Renal pelvis (tissue), 4 donors: ENCODE data around the gene DHX58. TPM values are rescaled to one million over a fixed set of nuclear protein-coding genes. Genes with fewer than 3 reads are reported as not detected.

Source experiments
- DNase-seq: peaks from one replicate; pipeline ENCODE4 v3.0.0-alpha.2; 2013
- polyA plus RNA-seq, 3 donors: library from polyadenylated mRNA; unstranded; fragments of 120-200 nt; gene quantifications; one replicate each; pipeline ENCODE4 v1.2.1, GENCODE V29; 2013; ENCODE audit not compliant: insufficient read length in 3 of 3

DHX58 gene
- polyA plus RNA-seq, 3 donors = 8.6 to 11.2 (median 9.3) TPM

DNA sequence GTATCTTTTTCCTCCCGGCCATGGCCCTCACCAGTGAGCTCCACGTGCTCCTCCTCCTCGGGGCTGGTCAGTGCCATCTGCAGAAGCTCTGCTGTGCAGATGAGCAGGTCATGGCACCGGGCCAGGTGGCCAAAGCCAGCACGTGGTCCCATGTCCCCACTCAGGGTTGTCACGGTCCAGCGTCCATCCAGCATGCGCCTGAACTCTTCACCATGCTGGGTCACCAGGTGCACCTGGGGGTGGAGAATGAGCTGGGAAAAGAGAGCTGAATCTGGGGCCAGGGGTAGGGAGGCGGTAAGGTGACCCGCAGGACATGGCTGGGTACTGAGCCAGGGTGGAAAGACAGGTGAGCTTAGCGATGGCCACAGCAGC is 1.3 kb downstream of the DHX58 start:
- DNase-seq = no peak

DNA sequence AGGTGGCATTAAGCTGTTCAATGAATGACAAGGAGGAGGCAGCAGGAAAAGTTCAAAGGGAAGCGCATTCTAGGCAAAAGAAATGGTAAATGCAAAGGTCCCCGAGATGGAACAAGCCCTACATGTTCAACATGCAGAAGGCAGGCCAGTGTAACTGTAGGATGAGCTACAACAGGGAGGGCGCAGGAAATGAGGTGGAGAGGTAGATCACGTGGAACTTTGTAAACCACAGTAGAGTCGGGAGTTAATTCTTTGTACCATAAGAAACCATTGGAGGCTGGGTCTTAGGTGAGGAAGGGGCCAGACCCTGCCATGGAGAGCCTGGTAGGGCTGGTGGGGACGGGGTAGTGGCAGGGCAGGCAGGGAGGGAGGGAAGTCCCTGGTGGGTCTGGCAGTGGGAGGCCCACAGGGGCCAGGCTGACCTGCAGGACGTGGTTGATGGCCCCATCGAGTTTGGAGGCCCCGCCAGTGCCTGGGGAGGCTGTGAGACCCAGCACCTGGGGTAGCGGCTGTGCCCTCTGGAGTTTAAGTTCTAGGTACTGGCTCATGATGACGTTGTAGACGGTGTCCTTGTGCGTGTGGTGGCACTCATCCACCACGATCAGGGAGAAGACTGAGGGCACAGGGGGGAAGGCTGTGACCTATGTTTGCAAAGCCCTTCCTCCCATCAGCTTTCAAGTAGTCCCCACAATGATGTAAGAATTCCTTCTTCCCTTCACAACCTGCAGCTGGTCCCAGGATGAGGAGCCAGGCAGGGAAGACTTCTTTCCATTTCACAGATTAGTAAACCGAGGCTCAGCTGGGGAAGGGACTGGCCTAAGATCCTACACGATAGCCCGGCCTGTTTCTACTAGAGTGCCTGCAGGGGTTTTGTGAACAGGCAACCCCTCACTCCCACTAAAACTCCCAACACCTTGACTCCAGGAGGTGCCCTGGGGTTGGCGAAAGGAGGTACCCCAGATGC is 1.9 kb downstream of the DHX58 start:
- DNase-seq = no peak

DNA sequence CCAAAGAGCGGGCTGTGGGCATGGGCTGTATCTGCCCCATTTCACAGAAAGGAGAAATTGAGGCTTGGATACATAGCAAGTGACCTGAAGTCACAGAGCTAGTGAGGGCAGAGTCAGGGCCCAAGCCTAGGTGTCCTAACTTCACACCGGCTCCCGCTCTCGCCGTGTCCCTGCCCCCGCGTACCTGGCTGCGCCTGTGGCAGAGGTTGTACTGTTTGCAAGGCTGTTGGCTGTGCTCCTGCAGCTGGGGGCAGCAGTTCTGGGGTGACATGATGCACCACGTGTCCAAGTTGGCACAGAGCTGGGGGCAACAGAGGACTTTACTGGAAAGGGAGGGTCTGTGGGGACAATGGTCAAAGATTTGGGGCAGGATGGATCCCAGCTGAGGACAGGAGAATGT is 3.4 kb downstream of the DHX58 start:
- DNase-seq = no peak

DNA sequence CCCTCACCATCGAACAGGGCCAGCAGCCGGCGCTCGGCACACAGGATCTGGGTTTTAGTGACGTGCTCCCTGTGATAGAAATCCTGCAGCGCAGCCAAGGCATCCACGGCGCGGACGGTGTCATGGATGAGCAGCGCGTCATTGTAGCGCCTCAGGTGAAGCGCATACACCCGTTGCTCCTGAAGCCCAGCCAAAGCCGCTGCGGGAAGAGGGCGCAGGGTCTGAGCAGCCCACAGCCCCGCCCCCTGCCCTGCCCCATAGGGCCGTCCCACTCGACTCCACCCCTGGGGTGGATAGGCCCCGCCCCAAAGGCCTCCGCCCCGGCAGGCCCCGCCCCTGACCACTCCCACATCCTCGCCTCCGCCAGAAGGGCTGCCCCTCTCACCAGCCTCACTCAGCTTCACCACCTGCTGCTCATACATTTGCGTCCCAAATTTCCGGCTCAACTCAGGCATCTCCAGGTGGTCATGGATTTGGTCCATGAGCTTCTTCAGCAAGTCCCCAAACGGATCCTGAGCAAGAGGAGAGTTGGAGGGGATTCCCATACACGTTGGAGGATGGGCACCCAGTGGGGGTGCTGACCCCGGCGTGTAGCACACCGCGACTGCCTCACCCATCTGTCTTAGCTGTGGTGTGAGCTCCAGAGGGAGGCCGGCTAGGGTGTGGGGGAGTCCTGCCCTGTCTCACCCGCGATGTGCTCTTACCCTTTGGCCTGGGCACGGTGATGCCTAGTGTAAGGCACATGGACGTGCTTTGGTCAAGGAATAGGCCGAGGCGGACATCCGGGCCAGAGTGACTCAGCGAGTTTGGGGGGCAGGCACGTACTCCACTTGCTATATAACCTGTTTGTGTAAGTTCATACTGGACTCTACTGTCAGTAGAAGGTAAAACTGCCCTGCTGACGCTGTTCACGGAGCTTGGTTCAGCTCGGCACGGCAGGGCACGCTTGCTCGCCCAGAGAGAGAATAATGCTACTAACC is 4.6 kb downstream of the DHX58 start:
- DNase-seq = peak; percentile 81

DNA sequence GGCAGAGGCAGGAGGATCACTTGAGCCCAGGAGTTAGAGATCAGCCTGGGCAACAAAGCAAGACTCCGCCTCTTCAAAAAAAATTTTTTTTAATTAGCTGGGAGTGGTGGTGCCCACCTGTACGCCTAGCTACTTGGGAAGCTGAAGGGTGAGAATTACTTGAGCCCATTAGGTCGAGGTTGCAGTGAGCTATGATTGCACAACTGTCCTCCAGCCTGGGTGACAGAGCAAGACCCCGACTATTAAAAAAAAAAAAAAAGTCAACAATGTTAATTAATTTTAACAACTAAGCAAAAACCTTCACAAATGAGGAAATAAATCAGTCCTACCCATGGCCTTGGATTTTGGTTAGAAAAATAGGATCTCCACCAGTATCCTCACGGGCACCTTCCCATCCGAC is 5.4 kb downstream of the DHX58 start:
- no peak for DNase-seq

DNA sequence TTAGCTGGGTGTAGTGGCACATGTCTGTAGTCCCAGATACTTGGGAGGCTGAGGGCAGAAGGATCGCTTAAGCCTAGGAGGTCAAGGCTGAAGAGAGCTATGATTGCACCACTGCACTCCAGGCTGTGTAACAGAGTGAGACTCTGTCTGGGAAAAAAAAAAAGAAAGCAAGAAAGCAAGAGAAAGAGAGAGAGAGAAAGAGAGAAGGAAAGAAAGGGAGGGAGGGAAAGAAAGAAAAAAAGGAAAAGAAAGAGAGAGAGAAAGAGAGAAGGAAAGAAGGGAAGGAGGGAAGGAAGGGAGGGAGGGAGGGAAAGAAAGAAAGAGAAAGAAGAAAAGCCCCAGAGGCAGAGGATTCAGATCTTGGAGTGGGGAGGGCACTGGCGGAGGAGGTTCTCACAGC is 6.5 kb downstream of the DHX58 start:
- DNase-seq = no peak

DNA sequence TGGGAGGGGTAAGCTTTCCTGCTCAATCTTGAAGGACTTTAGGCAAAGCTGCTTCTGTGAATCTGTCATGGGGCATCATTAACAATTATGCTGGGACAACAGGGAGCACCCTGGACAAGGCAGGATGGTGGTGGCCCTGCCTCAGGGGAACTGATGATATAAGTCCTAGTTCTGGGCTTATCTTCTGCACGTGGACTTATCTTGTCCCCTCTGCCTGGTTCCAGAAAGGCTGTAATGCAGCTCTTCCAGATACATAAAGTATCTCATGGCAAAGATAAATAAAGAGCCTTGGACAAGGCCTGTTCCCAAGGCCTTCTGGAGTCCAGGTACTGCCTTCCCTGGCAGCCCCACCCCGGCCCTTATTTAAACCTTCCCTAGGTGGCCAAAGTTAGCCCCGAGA is 8.2 kb downstream of the DHX58 start:
- DNase-seq = no peak

DNA sequence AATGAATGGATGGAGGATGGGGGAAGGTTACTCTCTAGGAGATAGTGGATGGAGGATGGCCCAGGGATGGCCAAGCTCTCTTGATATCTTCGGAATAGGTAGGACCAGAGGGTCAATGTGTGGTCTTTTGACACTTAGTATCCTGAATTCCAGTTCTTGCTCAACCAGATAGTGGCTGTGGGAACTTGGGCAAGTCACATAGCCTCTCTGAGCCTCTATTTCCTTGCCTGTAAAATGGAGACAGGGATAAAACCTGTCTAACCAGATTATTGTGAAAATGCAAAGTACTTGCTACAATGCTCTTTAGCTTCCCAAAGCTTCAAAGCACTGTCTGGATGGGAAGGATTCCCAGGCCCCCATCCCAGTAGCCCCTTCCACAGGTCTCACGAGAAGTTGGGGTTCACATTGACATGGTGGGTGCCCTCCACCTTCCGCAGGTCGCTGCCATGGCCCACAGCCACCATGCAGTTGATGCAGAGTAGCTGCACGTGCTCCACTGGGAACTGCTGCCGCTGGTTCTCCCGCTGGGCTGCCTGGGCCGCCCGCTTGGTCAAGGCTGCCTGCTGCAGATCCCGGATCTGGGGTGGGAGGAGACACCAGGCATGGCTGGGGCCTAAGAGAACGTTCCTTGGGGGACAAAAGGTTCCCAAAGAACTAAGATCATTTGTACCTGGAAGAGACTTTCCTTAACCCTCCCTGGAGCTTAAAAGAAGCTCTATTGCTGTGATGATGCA is 9.1 kb downstream of the DHX58 start:
- no peak for DNase-seq

DNA sequence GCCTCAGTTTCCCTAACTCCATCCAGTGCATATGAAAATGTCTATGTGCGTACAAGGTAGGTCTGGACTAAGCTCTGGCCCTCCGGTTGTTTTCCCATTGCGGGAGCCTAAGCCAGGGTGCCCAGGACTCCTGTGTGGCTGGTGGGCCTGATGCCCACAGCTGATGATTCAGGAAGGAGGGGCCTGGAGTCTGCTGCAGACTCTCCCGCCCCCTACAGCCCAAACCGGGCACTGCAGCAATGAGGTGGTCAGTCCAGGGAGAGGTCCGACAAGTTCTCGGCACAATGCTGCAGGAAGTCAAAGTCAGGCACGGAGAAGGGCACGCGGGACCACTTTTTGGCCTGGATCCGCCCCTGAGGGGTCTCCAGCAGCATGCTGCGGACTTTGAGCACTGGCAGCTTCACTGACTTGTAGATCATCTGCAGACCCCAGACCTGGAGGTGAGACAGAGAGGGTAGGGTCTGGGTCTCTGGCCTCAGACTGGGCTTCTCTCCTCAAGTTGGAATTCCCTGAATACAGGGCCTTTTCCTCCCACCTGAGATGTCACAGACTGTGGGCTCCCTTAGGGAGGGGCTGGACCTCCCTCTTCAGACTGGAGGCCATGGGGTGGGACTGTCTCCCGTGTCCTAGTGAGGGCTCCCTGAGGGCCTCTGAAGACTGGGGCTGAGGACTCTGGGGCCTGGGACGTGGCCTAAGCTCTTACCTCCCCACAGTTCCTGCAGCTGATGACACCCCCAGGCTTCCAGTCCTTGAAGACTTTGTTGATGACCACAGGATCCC is 10.8 kb downstream of the DHX58 start:
- DNase-seq = peak; percentile 47

DNA sequence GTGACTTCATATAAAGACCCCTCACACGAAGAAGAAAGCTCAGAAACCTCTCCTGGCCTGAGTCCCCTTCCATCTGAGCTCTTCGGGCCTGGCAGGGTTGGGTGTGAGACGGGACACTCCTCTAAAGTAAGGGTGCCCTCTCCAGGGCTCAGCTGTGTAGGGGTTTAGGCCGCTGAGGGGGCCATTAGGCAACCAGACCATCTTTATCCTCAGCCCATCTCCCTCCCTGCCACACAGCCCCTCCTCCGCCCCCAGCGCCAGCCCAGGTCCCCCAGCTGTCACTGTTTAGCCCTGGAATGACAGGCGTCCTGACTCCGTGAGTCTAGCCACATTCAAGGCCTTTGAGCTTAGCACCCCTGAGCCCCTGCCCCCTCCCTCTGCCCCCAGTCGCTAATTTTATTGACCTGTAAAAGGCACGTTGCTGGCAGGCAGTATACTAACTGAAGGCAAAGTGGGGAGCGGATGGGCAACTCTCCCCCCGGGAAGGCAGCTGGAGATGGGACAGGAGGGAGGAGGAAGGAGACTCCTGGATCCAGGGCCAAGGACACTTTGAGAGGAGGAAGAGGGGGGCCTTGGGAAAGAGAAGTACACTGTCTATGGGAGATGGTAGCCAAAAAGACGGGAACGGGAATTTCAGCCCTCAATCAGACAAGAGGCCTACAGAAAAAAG is 13.6 kb downstream of the DHX58 start:
- DNase-seq = no peak

DNA sequence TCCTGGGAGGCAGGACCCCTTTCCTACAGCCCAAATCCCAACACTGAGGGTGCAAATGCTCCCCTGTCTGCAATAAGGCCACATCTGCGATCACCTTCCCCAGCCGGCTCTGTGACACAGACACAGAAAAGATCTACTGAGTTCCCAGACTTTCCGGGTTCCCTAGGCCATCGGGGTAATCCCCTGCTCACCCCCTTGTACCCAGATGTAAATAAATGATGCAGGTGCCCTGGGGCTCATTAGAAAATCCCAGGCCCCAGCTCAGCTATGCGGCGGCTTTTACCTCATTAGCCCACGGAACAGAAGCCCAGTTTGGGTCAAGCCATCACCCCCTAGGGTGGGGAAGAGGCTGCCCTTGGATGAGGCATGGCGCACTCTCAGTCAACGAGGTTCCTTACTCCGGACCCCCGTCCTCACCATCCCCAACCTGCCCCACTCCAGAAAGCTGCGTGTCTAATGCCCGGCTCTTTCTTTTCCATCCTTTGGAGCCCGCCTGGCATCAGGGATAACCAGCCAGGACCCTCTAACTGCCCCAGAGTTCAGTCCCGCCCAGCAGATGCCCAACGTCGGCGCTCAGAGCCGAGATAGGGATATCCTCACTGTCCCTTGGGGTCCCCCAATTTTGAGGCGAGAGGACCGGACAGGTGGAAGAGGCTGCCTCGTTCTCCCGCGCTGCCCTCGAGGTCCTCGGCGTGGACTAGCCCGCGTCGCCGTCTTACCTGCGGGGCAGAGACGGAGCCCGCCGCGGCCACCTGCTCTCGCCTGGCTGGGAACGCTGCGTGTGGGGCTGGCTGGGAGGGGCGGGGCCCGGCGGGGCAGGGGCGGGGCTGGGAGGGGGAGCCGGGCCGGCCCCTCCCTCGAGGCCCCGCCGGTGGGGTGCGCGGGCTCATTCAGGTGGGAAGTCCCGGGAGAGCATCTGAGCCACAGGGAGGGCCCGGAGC is 14.6 kb downstream of the DHX58 start, which contains the start of gene ZNF385C:
Gene ZNF385C (minus strand): TSS at position 783 of the 941 bp plus-strand sequence. CDS start 35,417 bp downstream, outside the sequence.
- DNase-seq = no peak

DNA sequence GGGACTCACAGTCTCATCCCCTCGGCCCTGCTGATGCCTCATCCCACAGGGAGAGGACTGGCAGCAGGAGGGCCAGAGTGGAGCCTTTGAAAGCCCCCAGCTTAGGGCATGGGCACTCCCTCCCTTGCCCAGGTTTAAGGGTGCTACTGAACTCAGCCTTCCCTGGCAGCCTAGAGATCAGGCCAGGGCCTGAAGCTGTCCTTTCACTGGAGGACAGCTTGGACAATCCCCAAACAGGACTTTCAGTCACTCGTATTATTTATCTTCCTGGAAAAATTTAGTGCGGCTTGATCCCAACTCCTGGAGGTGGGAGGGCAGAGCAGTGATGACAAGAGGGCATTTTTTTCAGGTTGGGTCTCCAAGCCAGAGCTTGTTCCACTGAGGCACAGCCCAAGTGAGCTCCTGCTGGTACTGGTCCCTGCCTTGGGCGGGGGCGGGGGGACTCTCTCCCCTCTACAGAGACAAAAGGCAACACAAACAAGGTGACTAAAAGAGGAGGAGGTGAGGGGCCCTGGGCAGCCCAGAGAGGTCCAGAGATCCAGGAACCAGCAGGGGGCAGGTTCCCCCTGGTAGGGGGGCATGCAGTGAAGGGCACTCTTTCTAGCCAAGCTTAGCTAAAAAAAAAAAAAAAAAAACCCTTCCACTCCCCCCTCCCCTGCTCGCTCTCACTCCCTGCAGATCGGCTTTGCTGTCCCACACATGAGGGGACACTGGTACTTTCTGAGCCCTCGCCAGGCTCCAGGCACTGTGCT is 16.0 kb downstream of the DHX58 start:
- no peak for DNase-seq

DNA sequence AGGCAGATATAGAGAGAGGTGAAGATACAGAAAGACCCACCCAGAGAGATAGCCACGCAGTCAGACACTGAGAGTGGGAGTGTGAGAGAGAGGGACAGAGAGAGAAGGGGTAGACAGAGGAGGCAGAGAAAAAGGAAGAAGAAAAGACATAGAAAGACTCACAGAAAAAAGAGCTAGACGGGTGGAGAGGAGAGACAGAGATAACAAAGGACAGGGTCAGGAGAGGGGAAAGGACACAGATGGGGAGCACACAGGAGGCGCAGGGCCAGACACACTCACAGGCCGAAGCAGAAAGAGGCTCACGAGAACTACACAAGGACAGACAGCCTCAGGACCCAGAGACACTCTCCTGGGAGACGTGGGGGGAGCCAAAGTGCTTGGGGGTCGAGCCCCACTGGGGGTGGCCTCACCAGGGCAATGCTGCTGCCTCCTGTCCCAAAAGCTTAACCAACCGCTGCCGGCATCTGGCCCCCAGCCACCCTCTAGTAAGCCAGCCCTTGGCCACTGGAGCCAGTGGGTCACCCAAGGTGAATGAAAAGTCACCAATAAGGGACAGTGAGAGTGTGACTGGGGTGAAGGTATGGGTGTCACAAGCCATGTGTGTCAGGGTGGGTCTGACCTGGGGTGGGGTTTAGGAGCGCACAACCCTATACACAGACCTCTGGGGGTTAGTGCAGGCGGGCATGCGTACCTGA is 18.0 kb downstream of the DHX58 start:
- no peak for DNase-seq

DNA sequence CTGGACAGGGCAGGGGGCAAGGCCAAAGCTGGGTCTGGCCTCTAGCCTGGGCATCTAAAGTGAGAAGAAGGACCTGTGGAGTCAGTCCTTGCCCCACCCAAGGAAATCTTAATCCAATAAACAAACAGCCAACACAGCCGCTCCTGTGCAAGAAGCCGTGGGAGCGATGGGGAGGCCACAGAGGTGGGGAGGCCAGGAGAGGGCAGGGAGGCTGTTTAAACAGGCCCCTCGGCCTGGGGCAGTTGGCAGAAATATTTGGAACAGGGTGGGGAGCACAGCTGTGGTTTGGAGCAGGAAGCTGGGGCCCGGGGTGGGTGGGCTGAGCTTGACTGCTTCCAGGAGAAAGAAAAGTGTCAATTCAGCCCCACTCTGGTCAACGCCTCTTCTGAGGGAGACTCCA is 19.6 kb downstream of the DHX58 start:
- DNase-seq = no peak

DNA sequence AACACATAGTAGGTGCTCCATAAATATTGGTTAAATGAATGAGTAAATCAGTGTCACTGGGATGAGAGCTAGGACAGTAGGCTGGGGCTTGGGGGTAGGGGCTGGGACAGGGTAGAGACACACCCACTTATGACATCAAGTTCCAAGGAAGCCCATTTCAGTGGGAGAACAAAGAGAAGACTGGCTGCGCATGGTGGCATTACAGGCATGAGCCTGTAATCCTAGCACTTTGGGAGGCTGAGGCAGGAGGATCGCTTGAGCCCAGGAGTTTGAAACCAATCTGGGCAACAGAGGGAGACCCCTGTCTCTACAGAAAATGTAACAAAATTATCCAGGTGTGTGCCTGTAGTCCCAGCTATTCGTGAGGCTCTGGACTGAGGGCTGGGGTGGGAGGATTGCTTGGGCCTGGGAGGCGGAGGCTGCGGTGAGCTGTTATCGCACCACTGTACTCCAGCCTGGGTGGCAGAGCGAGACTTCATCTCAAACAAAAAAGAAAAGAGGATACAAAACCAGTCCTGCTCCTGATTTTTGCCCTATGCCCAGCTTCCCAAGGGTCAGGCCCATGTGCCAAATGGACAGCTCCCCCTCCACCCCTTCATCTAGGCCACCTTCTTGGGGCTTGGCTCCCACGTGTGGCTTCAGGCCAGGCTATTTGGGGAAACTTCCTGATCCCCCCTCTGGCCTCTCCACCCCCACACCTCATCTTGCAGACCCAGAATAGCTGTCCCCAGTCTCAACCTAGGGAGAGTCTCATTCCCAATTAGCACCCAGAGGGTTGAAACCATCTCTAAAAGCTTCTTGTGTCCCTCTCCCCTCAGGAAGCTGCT is 21.3 kb downstream of the DHX58 start:
- DNase-seq = no peak

DNA sequence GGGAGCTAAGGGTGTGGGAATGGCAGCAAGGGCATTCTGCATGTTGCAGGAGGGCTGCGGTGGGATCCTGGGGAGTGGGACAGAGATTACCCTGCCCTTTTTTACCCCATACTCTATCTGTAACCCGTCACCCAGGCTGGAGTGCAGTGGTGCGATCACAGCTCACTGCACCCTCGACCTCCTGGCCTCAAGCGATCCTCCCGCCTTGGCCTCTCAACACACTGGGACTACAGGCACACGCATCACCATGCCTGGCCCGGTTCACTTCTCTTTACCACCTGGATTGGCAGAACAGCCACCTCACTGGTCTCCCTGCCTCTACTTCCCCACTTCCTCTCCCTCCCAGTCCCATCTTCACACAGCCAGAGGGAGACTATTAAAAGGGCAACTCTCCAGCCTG is 23.8 kb downstream of the DHX58 start:
- no peak for DNase-seq
